Peyer's patch (tissue), 4 donors: Measurements from ENCODE around the gene CAMK2B.

Source experiments
- POLR2A ChIP-seq, 2 donors: fragments of 450-650 bp; IDR thresholded peaks; one replicate each; pipeline ENCODE4 v1.5.1; 2017; ENCODE audit warnings: antibody characterized with exemption in 2 of 2, mild to moderate bottlenecking in 2 of 2, moderate library complexity in 2 of 2
- TF ChIP-seq, protein P1 (sequence below), 6 experiments: fragments of 450-650 bp in 4 of 6; fragments of 200-600 bp in 2 of 6; sonication (generic) in 1 of 6; IDR thresholded peaks; one replicate each; pipeline ENCODE4 v1.5.1; 2017 to 2019; ENCODE audit warnings: antibody characterized with exemption in 6 of 6, mild to moderate bottlenecking in 3 of 6, moderate library complexity in 1 of 6

DNA sequence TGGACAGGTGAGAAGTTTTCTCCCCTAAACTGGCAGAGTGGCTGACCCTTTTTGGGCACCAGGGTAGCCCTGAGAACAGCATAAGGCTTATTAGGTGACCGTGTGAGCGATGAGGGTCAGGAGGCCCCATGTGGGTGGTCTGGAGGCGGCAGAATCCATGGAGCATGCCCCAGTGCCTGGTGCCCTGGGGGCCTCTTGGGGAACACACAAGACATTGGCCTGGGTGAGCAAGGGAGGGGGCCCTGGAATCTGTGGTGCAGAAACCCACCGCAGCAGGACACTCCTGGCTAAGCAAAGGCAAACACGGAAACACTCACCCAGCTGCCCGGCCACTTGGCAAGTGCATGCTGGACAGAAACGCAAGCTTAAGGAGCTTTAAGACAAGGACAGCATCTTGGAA lies 95.1 kb downstream of the CAMK2B start:
- TF ChIP-seq, protein P1, sequence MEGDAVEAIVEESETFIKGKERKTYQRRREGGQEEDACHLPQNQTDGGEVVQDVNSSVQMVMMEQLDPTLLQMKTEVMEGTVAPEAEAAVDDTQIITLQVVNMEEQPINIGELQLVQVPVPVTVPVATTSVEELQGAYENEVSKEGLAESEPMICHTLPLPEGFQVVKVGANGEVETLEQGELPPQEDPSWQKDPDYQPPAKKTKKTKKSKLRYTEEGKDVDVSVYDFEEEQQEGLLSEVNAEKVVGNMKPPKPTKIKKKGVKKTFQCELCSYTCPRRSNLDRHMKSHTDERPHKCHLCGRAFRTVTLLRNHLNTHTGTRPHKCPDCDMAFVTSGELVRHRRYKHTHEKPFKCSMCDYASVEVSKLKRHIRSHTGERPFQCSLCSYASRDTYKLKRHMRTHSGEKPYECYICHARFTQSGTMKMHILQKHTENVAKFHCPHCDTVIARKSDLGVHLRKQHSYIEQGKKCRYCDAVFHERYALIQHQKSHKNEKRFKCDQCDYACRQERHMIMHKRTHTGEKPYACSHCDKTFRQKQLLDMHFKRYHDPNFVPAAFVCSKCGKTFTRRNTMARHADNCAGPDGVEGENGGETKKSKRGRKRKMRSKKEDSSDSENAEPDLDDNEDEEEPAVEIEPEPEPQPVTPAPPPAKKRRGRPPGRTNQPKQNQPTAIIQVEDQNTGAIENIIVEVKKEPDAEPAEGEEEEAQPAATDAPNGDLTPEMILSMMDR (IDR thresholded peaks at IDR 0.05): no peak
- TF ChIP-seq POLR2A (IDR thresholded peaks at IDR 0.05): no peak
